NCI-H82 treated with DMSO at 0.1 percent for 48 hours (cell line): ENCODE results near the gene RPRD1B.

Experiments
- DNase-seq: peaks from one replicate; lab custom pipeline; 2025; ENCODE audit not compliant: unreplicated experiment; lab: John Stamatoyannopoulos, UW

RPRD1B gene

GRCh38 chr20:38033330-38034107, at the start of gene RPRD1B, which contains the start of gene TTI1:
Gene RPRD1B, plus strand, starts transcription at chr20:38033746. Its CDS starts 202 bp downstream, at chr20:38033948.
Gene TTI1, minus strand, starts transcription at chr20:38033456. Its CDS starts 19,640 bp downstream, at chr20:38013816.
- DNase-seq: peak; percentile 76

- no peak for DNase-seq
These were observed 49.3 kb upstream of the RPRD1B start for GRCh38 chr20:37984018-37984785.

GRCh38 chr20:37986044-37986858, 47.3 kb upstream of the RPRD1B start:
- DNase-seq: no peak

- DNase-seq: peak; percentile 82
These were observed 46.5 kb upstream of the RPRD1B start for GRCh38 chr20:37986873-37987601.

GRCh38 chr20:37987602-37988290, 45.8 kb upstream of the RPRD1B start:
- no peak for DNase-seq

GRCh38 chr20:37988306-37988954, 45.1 kb upstream of the RPRD1B start:
- no peak for DNase-seq

GRCh38 chr20:37989601-37990295, 43.8 kb upstream of the RPRD1B start:
- no peak for DNase-seq

GRCh38 chr20:37990571-37991151, 42.9 kb upstream of the RPRD1B start:
- DNase-seq: peak; percentile 86

- DNase-seq: peak; percentile 89
These were observed 42.2 kb upstream of the RPRD1B start for GRCh38 chr20:37991157-37991866.

GRCh38 chr20:37991908-37992307, 41.6 kb upstream of the RPRD1B start:
- peak; percentile 42 for DNase-seq

- DNase-seq: peak; percentile 91
These were observed 40.6 kb upstream of the RPRD1B start for GRCh38 chr20:37992802-37993409.

GRCh38 chr20:37994512-37994911, 39.0 kb upstream of the RPRD1B start:
- peak; percentile 92 for DNase-seq

- DNase-seq: no peak
These were observed 37.5 kb upstream of the RPRD1B start for GRCh38 chr20:37995856-37996605.

GRCh38 chr20:37997516-37997915, 36.0 kb upstream of the RPRD1B start:
- DNase-seq: no peak

GRCh38 chr20:37999526-38000263, 33.9 kb upstream of the RPRD1B start:
- no peak for DNase-seq

- no peak for DNase-seq
These were observed 33.3 kb upstream of the RPRD1B start for GRCh38 chr20:38000293-38000692.
